ENCODE data around the gene ALDH7A1. TPM values are rescaled to one million over a fixed set of nuclear protein-coding genes. Genes with fewer than 3 reads are reported as not detected.

The ALDH7A1 gene
- total and polyA plus RNA-seq, 3 donors from 2014 or later, result 50.0 to 68.3 (median 57.2) TPM

DNA sequence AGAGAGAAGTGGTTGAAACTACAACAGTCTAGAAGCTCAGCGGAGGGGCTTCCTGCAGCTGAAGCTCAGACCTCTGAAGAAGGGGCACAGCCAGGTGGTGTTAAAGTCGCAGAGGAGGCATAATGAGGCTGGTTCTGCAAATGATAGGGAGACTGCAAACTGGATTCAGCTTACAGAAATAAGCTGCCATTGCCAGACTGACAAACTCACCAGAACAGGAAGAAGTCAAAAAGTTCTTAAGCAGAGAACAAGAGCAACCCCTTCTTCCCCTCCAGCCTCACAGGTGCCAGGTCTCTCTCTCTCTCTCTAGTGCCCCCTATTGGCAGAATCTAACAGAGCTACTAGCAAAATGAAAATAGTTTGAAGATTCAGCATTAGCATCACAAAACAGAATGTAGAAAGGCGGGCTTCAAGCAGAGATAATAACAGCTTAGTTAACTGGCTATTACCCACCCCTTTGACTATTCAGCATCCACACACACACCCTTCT lies 95.1 kb downstream of the ALDH7A1 start:
- Histone ChIP-seq H3K27ac (no peak overlapping the region), H3K36me3 (ENCODE audit: low read depth, missing control alignments) (no peaks in the 10 kb centered on the region), H3K4me3 (no peak overlapping the region), H3K4me1 (peaks cover 11% of the 10 kb centered on the region), H3K9me3 (no peaks in the 10 kb centered on the region), H3K27me3 (no peaks in the 10 kb centered on the region)
- intact Hi-C loops (cut with DNase I; ENCODE audit: low total_unique reads), result no loop called here
- WGBS, 2 donors, result 89% methylated on average over 3 of the region's 3 CpGs
- no peak for TF ChIP-seq POLR2A (IDR thresholded peaks at IDR 0.05)
- TF ChIP-seq, protein P1, sequence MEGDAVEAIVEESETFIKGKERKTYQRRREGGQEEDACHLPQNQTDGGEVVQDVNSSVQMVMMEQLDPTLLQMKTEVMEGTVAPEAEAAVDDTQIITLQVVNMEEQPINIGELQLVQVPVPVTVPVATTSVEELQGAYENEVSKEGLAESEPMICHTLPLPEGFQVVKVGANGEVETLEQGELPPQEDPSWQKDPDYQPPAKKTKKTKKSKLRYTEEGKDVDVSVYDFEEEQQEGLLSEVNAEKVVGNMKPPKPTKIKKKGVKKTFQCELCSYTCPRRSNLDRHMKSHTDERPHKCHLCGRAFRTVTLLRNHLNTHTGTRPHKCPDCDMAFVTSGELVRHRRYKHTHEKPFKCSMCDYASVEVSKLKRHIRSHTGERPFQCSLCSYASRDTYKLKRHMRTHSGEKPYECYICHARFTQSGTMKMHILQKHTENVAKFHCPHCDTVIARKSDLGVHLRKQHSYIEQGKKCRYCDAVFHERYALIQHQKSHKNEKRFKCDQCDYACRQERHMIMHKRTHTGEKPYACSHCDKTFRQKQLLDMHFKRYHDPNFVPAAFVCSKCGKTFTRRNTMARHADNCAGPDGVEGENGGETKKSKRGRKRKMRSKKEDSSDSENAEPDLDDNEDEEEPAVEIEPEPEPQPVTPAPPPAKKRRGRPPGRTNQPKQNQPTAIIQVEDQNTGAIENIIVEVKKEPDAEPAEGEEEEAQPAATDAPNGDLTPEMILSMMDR (IDR thresholded peaks at IDR 0.05), result peak in 1 of 3 experiments; percentile 59
- DNase-seq, result no peak

- Histone ChIP-seq H3K27ac (no peak overlapping the region), H3K27me3 (no peaks in the 10 kb centered on the region), H3K4me3 (no peak overlapping the region), H3K9me3 (no peaks in the 10 kb centered on the region), H3K4me1 (peaks cover 11% of the 10 kb centered on the region), H3K36me3 (ENCODE audit: low read depth, missing control alignments) (no peaks in the 10 kb centered on the region)
- TF ChIP-seq POLR2A (IDR thresholded peaks at IDR 0.05), result no peak
- TF ChIP-seq, protein P1 (IDR thresholded peaks at IDR 0.05), result no peak
- 65 to 66% methylated on average over 2 of the region's 2 CpGs for WGBS, 2 donors
- intact Hi-C loops (cut with DNase I; ENCODE audit: low total_unique reads), result no loop called here
- DNase-seq, result no peak
Observed at GRCh38 chr5:126499278-126499677, 95.7 kb downstream of the ALDH7A1 start.

- no peak overlapping the region for H3K4me3 ChIP-seq
- H3K27me3 ChIP-seq, result no peaks in the 10 kb centered on the region
- WGBS, 2 donors, result 49 to 62% methylated on average over 5 of the region's 5 CpGs
- no peak for DNase-seq
- H3K9me3 ChIP-seq, result no peaks in the 10 kb centered on the region
- H3K36me3 ChIP-seq (ENCODE audit: low read depth, missing control alignments), result no peaks in the 10 kb centered on the region
- H3K4me1 ChIP-seq, result peaks cover 19% of the 10 kb centered on the region
- TF ChIP-seq POLR2A (IDR thresholded peaks at IDR 0.05), result no peak
- TF ChIP-seq, protein P1 (IDR thresholded peaks at IDR 0.05), result no peak
- peak overlapping the region in 1 of 2 donors; percentile 68 for H3K27ac ChIP-seq
- intact Hi-C loops (cut with DNase I; ENCODE audit: low total_unique reads), result no loop called here
Observed at GRCh38 chr5:126497506-126497905, 97.5 kb downstream of the ALDH7A1 start.

DNA sequence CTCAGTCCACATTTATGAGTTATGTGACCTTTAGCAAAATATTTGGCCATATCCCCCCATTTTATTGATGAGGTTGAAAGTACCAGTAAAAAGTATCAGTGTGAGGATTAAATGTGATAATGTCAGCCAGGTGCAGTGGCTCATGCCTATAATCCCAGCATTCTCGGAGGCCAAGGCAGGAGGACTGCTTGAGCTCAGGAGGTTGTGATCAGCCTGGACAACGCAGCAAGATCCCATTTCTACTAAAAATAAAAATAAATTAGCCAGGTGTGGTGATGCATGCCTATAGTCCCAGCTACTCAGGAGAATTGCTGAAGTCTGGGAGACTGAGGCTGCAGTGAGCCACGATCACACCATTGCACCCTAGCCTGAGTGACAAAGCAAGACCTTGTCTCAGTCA lies 100.6 kb downstream of the ALDH7A1 start:
- Histone ChIP-seq H3K4me3 (no peak overlapping the region), H3K4me1 (peaks cover 19% of the 10 kb centered on the region), H3K9me3 (no peaks in the 10 kb centered on the region), H3K36me3 (ENCODE audit: low read depth, missing control alignments) (no peaks in the 10 kb centered on the region), H3K27ac (peak overlapping the region in 1 of 2 donors; percentile 75), H3K27me3 (no peaks in the 10 kb centered on the region)
- intact Hi-C loops (cut with DNase I; ENCODE audit: low total_unique reads), result no loop called here
- TF ChIP-seq POLR2A (IDR thresholded peaks at IDR 0.05), result no peak
- TF ChIP-seq, protein P1 (IDR thresholded peaks at IDR 0.05), result no peak
- DNase-seq, result no peak
- WGBS, 2 donors, result 94 to 98% methylated on average over 3 of the region's 3 CpGs

- DNase-seq, result peak; percentile 52
- intact Hi-C loops (cut with DNase I; ENCODE audit: low total_unique reads), result no loop called here
- WGBS, 2 donors, result 47 to 54% methylated on average over 8 of the region's 8 CpGs
- Histone ChIP-seq H3K36me3 (ENCODE audit: low read depth, missing control alignments) (no peaks in the 10 kb centered on the region), H3K4me1 (peaks cover 19% of the 10 kb centered on the region), H3K27me3 (no peaks in the 10 kb centered on the region), H3K27ac (peak overlapping the region in 1 of 2 donors; percentile 75), H3K9me3 (no peaks in the 10 kb centered on the region), H3K4me3 (no peak overlapping the region)
- TF ChIP-seq POLR2A (IDR thresholded peaks at IDR 0.05), result no peak
- TF ChIP-seq, protein P1 (IDR thresholded peaks at IDR 0.05), result peak in 2 of 3 experiments; percentile 32 to 45
Observed at GRCh38 chr5:126492939-126493338, 102.1 kb downstream of the ALDH7A1 start.
